Neural cell (in vitro differentiated cells): ENCODE results near the gene LHFPL6. TPM values are rescaled to one million over a fixed set of nuclear protein-coding genes. Genes with fewer than 3 reads are reported as not detected.

Experiments used
- H2AFZ ChIP-seq: fragments of 200-600, 300-800 bp; sonication (generic), shearing (Covaris generic); 2 replicates; pipeline ENCODE4 v1.6.0; 2014; ENCODE audit warnings: low read depth, mild to moderate bottlenecking, antibody characterized with exemption, low read length, moderate library complexity
- H3F3A ChIP-seq: fragments of 200-600 bp; shearing (Covaris generic); 2 replicates; pipeline ENCODE4 v1.6.1; 2016; ENCODE audit warnings: mild to moderate bottlenecking, moderate library complexity, mixed read lengths, antibody characterized with exemption, low read length; ENCODE audit not compliant: insufficient read depth, poor library complexity, severe bottlenecking
- H3K27ac ChIP-seq: fragments of 200-600, 300-800 bp; sonication (generic), shearing (Covaris generic); 2 replicates; pipeline ENCODE4 v1.5.1; 2014; ENCODE audit warnings: mild to moderate bottlenecking, low read length, moderate library complexity
- H3K27me3 ChIP-seq: fragments of 300-800, 200-600 bp; sonication (generic), shearing (Covaris generic); 2 replicates; pipeline ENCODE4 v1.6.0; 2014; ENCODE audit warnings: mild to moderate bottlenecking, low read depth, low read length, moderate library complexity; ENCODE audit not compliant: insufficient read depth
- H3K36me3 ChIP-seq: fragments of 300-800, 200-600 bp; sonication (generic), shearing (Covaris generic); 2 replicates; pipeline ENCODE4 v1.5.1; 2014; ENCODE audit warnings: mild to moderate bottlenecking, antibody characterized with exemption, low read length, moderate library complexity; ENCODE audit not compliant: insufficient read depth
- H3K4me2 ChIP-seq: fragments of 300-800, 200-600 bp; sonication (generic), shearing (Covaris generic); 2 replicates; pipeline ENCODE4 v1.6.0; 2014; ENCODE audit warnings: mild to moderate bottlenecking, low read length
- H3K4me3 ChIP-seq: fragments of 300-800, 200-600 bp; sonication (generic), shearing (Covaris generic); 2 replicates; pipeline ENCODE4 v1.5.1; 2014; ENCODE audit warnings: mild to moderate bottlenecking, low read length, moderate library complexity
- H3K79me2 ChIP-seq: fragments of 200-600 bp; shearing (Covaris generic); replicated peaks from 2 replicates; pipeline ENCODE4 v1.6.0; 2014; ENCODE audit warnings: mild to moderate bottlenecking, low read length, moderate library complexity; ENCODE audit not compliant: insufficient read depth
- H3K9ac ChIP-seq: fragments of 300-800, 200-600 bp; sonication (generic), shearing (Covaris generic); 2 replicates; pipeline ENCODE4 v1.6.1; 2016; ENCODE audit warnings: mild to moderate bottlenecking, low read length, mixed read lengths
- H3K9me2 ChIP-seq: fragments of 200-600 bp; shearing (Covaris generic); 2 replicates; pipeline ENCODE4 v1.6.1; 2016; ENCODE audit warnings: mild to moderate bottlenecking, low read length, mixed read lengths; ENCODE audit not compliant: insufficient read depth
- H3K9me3 ChIP-seq: fragments of 200-600, 300-800 bp; sonication (generic), shearing (Covaris generic); 2 replicates; pipeline ENCODE4 v1.6.1; 2016; ENCODE audit warnings: mild to moderate bottlenecking, mixed run types, low read length, moderate library complexity, mixed read lengths
- H4K20me1 ChIP-seq: fragments of 200-600 bp; shearing (Covaris generic); 2 replicates; pipeline ENCODE4 v1.6.1; 2016; ENCODE audit warnings: mild to moderate bottlenecking, mixed run types; ENCODE audit not compliant: insufficient read depth
- EP300 ChIP-seq: fragments of 450-650 bp; conservative IDR thresholded peaks from 2 replicates; pipeline ENCODE4 v1.6.1; 2014; ENCODE audit warnings: antibody characterized with exemption, mild to moderate bottlenecking, moderate library complexity; ENCODE audit not compliant: poor library complexity, severe bottlenecking
- EZH2 ChIP-seq: fragments of 200-600, 300-800 bp; shearing (Covaris generic), sonication (generic); IDR thresholded peaks from 2 replicates; pipeline ENCODE4 v1.6.1; 2014; ENCODE audit warnings: antibody characterized with exemption, low read length, borderline replicate concordance, mild to moderate bottlenecking; ENCODE audit not compliant: insufficient read depth, poor library complexity, severe bottlenecking
- MXI1 ChIP-seq: fragments of 450-650 bp; conservative IDR thresholded peaks from 2 replicates; pipeline ENCODE4 v1.6.1; 2014; ENCODE audit warnings: antibody characterized with exemption, mild to moderate bottlenecking; ENCODE audit not compliant: poor library complexity, severe bottlenecking
- POLR2AphosphoS5 ChIP-seq: IDR thresholded peaks from 2 replicates; pipeline ENCODE4 v1.6.1; 2012
- RAD21 ChIP-seq: fragments of 450-650 bp; conservative IDR thresholded peaks from 2 replicates; pipeline ENCODE4 v1.6.1; 2014; ENCODE audit warnings: antibody characterized with exemption, mild to moderate bottlenecking, moderate library complexity
- SMC3 ChIP-seq: fragments of 450-650 bp; conservative IDR thresholded peaks from 2 replicates; pipeline ENCODE4 v1.6.1; 2014; ENCODE audit warnings: antibody characterized with exemption, mild to moderate bottlenecking, moderate library complexity; ENCODE audit not compliant: poor library complexity
- TAF1 ChIP-seq: IDR thresholded peaks from 2 replicates; pipeline ENCODE4 v1.6.1; 2012; ENCODE audit warnings: low read depth
- polyA plus RNA-seq: library from polyadenylated mRNA; depleted of rRNA; stranded (reverse); fragments of >200 nt; gene quantifications from 2 replicates; pipeline ENCODE4 v1.2.3, GENCODE V29; 2014
- TF ChIP-seq, protein P1 (sequence below): fragments of 450-650 bp; IDR thresholded peaks from 2 replicates; pipeline ENCODE4 v1.5.1; 2014; ENCODE audit warnings: antibody characterized with exemption, mild to moderate bottlenecking, moderate library complexity; ENCODE audit not compliant: poor library complexity, severe bottlenecking
- TF ChIP-seq, protein P2 (sequence below): IDR thresholded peaks from 2 replicates; pipeline ENCODE4 v1.6.1; 2012; ENCODE audit warnings: borderline replicate concordance

LHFPL6 gene
- polyA plus RNA-seq, 1 donor from 2014 or later, result 36.3 TPM

DNA sequence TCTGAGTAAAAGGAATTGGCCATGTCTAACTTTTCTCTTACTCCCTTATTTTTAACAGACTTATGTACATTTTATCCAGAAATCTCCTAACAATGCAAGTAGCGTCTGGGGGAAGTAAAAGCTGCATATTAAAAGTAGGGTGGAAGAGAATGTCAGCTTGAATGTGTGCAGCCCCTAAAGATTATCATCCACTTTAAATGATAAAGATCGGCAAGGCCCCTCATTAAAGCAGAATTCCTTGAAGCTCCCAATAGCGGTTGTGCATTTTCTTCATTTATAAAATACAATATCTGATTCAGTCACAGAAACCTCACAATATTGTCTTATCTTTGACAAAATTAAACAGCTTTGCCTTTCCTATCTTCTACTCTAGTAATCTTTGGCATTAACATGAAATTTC lies 184.6 kb downstream of the LHFPL6 start:
- H3K4me3 ChIP-seq, result no peak overlapping the region
- H3K4me2 ChIP-seq, result no peak overlapping the region
- H3F3A ChIP-seq, result no peaks in the 10 kb centered on the region
- no peaks in the 10 kb centered on the region for H3K36me3 ChIP-seq
- no peak overlapping the region for H3K27ac ChIP-seq
- TF ChIP-seq POLR2AphosphoS5 (no peak), SMC3 (no peak), TAF1 (no peak), EP300 (no peak), EZH2 (no peak), MXI1 (no peak), RAD21 (no peak)
- TF ChIP-seq, protein P1, sequence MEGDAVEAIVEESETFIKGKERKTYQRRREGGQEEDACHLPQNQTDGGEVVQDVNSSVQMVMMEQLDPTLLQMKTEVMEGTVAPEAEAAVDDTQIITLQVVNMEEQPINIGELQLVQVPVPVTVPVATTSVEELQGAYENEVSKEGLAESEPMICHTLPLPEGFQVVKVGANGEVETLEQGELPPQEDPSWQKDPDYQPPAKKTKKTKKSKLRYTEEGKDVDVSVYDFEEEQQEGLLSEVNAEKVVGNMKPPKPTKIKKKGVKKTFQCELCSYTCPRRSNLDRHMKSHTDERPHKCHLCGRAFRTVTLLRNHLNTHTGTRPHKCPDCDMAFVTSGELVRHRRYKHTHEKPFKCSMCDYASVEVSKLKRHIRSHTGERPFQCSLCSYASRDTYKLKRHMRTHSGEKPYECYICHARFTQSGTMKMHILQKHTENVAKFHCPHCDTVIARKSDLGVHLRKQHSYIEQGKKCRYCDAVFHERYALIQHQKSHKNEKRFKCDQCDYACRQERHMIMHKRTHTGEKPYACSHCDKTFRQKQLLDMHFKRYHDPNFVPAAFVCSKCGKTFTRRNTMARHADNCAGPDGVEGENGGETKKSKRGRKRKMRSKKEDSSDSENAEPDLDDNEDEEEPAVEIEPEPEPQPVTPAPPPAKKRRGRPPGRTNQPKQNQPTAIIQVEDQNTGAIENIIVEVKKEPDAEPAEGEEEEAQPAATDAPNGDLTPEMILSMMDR, result no peak
- TF ChIP-seq, protein P2, sequence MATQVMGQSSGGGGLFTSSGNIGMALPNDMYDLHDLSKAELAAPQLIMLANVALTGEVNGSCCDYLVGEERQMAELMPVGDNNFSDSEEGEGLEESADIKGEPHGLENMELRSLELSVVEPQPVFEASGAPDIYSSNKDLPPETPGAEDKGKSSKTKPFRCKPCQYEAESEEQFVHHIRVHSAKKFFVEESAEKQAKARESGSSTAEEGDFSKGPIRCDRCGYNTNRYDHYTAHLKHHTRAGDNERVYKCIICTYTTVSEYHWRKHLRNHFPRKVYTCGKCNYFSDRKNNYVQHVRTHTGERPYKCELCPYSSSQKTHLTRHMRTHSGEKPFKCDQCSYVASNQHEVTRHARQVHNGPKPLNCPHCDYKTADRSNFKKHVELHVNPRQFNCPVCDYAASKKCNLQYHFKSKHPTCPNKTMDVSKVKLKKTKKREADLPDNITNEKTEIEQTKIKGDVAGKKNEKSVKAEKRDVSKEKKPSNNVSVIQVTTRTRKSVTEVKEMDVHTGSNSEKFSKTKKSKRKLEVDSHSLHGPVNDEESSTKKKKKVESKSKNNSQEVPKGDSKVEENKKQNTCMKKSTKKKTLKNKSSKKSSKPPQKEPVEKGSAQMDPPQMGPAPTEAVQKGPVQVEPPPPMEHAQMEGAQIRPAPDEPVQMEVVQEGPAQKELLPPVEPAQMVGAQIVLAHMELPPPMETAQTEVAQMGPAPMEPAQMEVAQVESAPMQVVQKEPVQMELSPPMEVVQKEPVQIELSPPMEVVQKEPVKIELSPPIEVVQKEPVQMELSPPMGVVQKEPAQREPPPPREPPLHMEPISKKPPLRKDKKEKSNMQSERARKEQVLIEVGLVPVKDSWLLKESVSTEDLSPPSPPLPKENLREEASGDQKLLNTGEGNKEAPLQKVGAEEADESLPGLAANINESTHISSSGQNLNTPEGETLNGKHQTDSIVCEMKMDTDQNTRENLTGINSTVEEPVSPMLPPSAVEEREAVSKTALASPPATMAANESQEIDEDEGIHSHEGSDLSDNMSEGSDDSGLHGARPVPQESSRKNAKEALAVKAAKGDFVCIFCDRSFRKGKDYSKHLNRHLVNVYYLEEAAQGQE, result no peak
- no peaks in the 10 kb centered on the region for H4K20me1 ChIP-seq
- H2AFZ ChIP-seq, result no peak overlapping the region
- H3K9ac ChIP-seq, result no peak overlapping the region
- no peaks in the 10 kb centered on the region for H3K9me3 ChIP-seq
- H3K27me3 ChIP-seq, result no peaks in the 10 kb centered on the region
- H3K79me2 ChIP-seq, result no peaks in the 10 kb centered on the region
- no peaks in the 10 kb centered on the region for H3K9me2 ChIP-seq

DNA sequence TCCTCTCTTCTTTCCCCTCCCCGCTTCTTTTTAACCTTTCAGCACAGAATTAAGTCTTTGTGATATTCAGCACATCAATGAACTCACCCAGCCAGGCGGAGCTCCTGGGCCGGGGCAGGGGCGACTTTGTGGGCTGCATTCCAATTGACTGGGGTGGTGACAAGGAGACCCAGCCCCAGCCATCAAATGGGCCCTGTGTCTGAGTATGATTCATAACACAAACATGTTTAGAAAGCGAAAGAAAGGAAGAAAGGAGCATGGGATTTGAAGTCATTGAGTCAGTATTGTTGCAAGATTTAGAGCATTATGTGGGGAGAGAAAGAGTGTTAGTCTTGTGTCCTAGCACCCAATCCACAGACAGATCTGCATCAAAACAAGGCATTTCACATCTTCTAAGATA lies 185.3 kb downstream of the LHFPL6 start:
- no peaks in the 10 kb centered on the region for H3K79me2 ChIP-seq
- H3K27me3 ChIP-seq, result no peaks in the 10 kb centered on the region
- H3K9ac ChIP-seq, result no peak overlapping the region
- TF ChIP-seq EZH2 (no peak), RAD21 (no peak), SMC3 (no peak)
- TF ChIP-seq, protein P1, result no peak
- no peak overlapping the region for H3K27ac ChIP-seq
- no peak overlapping the region for H3K4me2 ChIP-seq
- H3K9me2 ChIP-seq, result no peaks in the 10 kb centered on the region
- H4K20me1 ChIP-seq, result no peaks in the 10 kb centered on the region
- H3K9me3 ChIP-seq, result no peaks in the 10 kb centered on the region
- H3F3A ChIP-seq, result no peaks in the 10 kb centered on the region
- H3K4me3 ChIP-seq, result no peak overlapping the region
- H2AFZ ChIP-seq, result no peak overlapping the region
- H3K36me3 ChIP-seq, result no peaks in the 10 kb centered on the region
